ENCODE results near the gene OR6N2.

The OR6N2 gene, protein sequence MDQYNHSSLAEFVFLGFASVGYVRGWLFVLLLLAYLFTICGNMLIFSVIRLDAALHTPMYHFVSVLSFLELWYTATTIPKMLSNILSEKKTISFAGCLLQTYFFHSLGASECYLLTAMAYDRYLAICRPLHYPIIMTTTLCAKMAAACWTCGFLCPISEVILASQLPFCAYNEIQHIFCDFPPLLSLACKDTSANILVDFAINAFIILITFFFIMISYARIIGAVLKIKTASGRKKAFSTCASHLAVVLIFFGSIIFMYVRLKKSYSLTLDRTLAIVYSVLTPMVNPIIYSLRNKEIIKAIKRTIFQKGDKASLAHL

DNA sequence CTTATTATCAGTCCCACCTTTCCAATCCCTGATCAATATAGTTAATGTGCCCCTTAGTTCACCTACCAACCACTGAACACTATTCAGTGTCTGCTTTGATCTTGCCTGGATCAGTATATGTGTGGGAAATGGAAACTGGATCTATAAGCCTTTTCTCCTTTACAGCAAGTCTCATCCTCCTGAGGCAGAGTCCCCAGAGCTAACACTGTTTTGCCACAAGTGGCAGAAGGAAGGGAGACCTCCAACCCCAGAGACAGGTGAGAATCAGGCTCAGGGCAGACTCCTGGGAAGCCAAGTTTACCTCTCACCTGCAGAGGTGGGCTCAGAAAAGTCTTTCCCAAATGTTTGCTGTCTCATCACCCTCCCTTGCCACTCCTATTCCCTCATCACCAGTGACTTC, at the start of gene OR6N2:
OR6N2 (minus strand) TSS at position 101 of the 400 bp plus-strand sequence. CDS start 3,569 bp downstream, outside the sequence.
- no peak for FAIRE-seq
- no peak for DNase-seq (ENCODE audit: insufficient read length, low spot score)
- TF ChIP-seq POLR2A (IDR thresholded peaks at IDR 0.05; ENCODE audit: low read depth, low read length): no peak

DNA sequence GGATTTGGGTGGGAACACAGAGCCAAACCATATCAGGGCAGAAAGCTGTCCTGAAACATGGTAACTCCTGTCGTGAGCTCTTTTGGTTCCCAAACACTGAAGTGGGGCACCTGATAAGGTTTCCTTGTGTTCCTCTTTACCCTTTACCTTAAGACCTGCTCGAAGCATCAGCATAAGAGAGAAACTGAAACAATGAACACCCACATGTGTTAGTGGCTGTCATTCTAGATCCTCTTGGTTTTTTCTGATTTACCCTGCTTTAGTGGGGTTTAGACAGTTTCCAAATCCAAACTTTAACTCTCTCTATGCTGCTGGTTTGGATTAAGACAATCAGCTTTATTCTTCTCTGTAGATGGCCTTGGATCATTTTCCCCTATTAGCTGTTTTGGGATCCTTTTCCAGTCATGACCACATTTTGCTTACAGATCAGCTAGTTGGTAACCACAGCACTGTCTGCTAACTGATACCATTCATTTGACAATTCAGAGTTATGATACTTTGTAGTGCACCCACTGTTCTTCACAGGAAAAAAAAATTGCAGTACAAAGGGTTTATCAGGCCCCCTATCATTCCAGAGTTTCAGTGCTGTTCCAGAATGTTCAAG, 49.2 kb upstream of the OR6N2 start:
- FAIRE-seq: no peak
- no peak for DNase-seq (ENCODE audit: insufficient read length, low spot score)
- no peak for TF ChIP-seq POLR2A (IDR thresholded peaks at IDR 0.05; ENCODE audit: low read depth, low read length)

DNA sequence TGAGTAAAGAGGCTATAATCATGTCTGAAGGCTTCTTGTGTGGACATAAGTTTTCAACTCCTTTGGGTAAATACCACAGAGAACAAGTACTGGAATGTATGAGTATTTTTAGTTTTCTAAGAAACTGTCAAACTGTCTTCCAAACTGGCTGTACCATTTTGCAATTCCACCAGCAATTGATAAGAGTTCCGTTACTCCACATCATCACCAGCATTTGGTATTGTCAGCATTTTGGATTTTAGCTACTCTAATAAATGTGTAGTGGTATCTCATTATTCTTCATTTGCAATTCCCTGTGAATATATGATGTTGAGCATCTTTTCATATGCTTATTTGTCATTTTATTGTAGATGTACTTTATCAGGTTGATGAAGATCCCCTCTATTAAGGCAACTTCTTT, 40.7 kb upstream of the OR6N2 start:
- FAIRE-seq: no peak
- DNase-seq (ENCODE audit: insufficient read length, low spot score): no peak
- no peak for TF ChIP-seq POLR2A (IDR thresholded peaks at IDR 0.05; ENCODE audit: low read depth, low read length)

DNA sequence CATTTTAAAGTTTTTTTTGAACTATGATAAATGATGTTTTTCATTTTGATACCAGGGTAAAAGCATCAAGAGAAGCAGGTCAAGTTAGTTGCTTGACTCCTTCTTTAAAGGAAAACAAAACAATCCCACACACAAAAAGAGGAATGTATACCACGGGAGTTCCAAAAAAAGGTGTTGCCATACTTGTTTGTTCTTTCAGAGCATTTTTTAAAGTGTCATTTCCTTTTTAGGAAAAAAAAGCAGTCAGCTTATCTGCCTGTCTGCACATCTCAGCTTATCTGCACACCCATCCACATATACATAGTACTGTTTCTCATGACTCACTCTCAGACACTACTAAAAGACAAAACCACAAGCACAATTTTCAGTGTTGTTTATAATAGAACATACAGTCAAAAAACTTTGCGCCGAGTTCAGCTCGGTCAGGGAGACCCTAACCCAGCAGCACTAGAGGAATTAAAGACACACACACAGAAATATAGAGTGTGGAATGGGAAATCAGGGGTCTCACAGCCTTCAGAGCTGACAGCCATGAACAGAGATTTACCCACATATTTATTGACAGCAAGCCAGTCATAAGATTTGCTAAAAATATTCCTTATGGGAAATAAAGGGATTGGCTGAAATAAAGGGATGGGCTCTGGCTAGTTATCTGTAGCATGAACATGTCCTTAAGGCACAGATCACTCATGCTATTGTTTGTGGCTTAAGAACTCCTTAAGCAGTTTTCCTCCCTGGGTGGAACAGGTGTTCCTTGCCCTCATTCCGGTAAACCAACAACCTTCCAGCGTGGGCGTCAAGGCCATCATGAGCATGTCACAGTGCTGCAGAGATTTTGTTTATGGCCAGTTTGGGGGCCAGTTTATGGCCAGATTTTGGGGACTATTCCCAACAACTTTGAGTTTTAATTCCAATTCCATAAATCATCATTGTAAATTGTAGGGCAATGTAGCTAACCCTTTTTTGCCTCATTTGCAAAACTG, 38.7 kb upstream of the OR6N2 start:
- FAIRE-seq (no peak), DNase-seq (ENCODE audit: insufficient read length, low spot score) (no peak)
- no peak for TF ChIP-seq POLR2A (IDR thresholded peaks at IDR 0.05; ENCODE audit: low read depth, low read length)

DNA sequence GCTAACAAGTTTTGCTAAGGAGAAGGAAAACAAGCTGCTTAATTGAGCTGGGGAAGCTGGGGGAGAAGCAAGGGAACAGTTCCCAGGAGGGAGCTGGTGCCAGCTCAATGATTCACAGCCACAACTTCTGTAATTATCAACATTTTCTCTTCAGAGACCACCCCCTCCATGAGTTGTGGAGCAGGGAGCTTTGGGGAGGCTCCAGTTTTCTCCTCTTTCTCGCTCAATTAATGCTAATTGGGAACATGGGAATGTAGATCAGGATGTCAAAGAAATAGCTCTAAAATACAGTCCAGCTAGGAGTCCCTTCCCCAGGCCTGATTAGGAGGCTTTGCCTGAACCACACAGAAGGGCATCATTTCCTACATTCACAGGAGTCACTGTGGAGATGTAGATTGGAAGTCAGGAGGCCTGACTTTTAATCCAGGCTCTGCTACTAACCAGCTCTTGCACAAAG, 38.0 kb upstream of the OR6N2 start:
- no peak for DNase-seq (ENCODE audit: insufficient read length, low spot score)
- TF ChIP-seq POLR2A (IDR thresholded peaks at IDR 0.05; ENCODE audit: low read depth, low read length): no peak
- no peak for FAIRE-seq

DNA sequence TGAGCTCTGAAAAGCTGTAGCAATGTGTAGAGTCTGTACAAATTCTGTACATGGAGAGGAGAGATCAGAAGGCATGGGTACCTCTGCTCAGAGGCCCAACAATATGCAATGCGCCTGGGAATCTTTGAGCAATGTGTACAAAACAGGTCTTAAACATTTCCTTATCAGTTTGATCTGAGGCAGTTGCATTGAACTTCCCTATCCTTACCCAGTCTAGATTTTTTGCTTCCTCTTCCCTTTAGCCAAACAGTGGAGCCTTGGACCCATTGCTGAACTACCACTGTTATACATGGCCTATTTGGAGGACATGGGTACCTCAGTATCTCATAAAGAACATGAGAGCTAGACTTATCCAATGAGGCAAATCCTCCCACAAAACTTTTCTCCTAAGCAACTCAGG, 37.6 kb upstream of the OR6N2 start:
- no peak for TF ChIP-seq POLR2A (IDR thresholded peaks at IDR 0.05; ENCODE audit: low read depth, low read length)
- FAIRE-seq (no peak), DNase-seq (ENCODE audit: insufficient read length, low spot score) (no peak)

DNA sequence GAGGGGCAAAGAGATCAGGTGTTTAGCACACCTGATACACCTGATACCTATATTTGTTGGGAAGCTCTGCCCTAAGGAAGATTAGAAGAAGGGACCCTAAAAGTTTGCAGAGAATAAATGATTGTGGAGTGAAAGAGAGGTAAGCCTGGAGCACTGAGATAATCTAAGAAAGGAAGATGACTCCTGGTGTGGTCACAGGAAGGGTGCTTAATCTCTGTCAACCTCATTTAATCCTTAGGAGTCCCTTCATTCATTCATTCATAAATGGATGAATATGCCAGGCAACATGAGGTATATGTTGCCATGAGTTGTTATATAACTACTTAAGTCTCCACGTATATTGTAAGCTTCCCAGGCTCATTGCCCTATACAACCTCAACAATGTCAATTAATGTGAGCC, 34.0 kb upstream of the OR6N2 start:
- FAIRE-seq (no peak), DNase-seq (ENCODE audit: insufficient read length, low spot score) (no peak)
- no peak for TF ChIP-seq POLR2A (IDR thresholded peaks at IDR 0.05; ENCODE audit: low read depth, low read length)

DNA sequence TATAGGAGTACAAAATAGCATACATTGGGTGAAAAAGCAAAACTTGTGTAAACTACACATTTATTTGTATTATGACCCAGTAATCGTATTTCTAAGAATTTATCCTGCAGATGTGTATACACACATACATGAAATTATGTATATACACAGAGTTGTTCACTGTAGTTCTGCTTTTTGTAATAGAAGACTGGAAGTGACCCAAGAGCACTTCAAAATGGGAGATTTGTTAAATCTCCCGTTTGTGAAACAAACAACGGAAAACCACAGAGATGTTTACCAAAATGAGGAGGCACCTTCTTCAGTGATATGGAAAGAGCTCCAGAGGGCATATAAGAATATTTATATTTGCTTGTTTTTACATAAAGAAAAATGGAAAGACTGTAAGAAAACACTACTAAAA, 32.2 kb upstream of the OR6N2 start:
- FAIRE-seq (no peak), DNase-seq (ENCODE audit: insufficient read length, low spot score) (no peak)
- no peak for TF ChIP-seq POLR2A (IDR thresholded peaks at IDR 0.05; ENCODE audit: low read depth, low read length)

DNA sequence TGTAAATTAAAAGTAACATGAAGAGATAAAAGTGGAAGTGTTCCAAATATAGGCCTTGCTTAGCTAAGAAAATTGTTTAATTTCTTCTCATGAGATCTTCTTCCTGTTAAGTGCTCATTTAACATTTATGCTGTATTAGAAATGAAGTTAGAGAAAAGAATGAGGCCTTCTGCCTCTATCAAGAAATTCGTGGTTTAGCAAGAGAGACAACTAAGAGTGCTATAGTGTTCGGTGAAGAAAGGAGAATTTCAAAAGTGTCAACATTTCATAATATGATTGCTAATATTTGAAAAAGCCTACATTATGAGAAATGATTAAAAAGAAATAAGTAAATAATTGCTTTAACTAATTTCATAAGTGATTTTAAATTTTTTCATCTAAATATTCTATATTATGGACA, 31.3 kb upstream of the OR6N2 start:
- FAIRE-seq (no peak), DNase-seq (ENCODE audit: insufficient read length, low spot score) (no peak)
- TF ChIP-seq POLR2A (IDR thresholded peaks at IDR 0.05; ENCODE audit: low read depth, low read length): no peak

DNA sequence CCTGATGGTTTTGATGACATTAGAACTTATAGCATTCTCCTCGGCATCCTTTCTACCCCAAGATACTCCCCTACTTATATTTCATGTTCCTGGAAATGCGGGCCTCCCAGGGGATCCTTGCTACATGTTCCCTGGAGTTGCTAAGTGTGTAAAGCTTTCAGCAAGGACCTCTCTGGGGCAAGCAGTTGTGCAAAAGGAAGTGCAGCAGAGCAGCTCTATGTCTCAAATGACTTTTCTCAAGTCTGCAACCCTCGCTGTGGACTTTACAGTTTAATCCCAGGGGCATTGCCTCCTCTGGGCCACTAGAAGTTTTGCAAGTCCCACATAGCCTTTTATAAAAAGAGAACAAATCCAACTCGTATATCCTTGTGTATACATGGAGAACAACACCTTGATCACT, 29.3 kb upstream of the OR6N2 start:
- no peak for DNase-seq (ENCODE audit: insufficient read length, low spot score)
- TF ChIP-seq POLR2A (IDR thresholded peaks at IDR 0.05; ENCODE audit: low read depth, low read length): no peak
- FAIRE-seq: no peak

DNA sequence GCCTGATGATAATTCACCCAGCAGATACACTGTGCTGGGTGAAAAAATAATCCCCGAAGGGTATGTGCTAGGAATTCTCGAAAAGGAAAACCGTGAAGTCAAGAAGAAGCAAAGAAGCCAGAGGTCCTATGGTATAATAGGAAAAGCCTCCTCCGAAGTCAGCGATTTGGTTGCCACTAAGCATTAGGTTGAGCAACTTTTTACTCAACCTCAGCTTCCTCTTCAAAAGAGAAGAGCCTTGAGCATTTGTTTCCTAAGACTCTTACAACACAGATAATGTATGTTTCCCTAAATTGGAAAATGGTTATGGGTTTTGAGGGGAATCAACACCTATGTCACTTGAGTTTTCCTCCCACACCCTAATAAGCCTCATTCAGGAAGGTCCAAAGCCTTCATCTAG, 28.9 kb upstream of the OR6N2 start:
- TF ChIP-seq POLR2A (IDR thresholded peaks at IDR 0.05; ENCODE audit: low read depth, low read length): no peak
- DNase-seq (ENCODE audit: insufficient read length, low spot score) (no peak), FAIRE-seq (no peak)

DNA sequence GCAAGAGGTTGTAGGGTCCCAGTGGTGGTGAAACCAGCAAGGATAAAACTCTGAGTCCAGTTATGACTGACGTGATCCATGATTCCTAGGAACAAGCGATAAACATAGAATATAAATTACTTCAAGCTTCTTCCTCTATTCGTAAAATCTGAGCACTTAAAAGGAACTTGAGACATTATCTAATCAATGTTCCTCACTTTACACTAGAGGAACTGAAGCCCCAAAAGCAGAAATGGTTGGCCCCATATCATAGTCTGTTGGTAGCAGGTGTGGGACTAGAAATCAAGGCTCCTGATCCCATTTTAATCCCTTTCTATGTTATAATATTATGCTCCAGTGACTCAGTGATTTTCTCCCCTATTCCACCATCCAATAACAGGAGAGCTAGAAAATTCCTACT, 28.3 kb upstream of the OR6N2 start:
- TF ChIP-seq POLR2A (IDR thresholded peaks at IDR 0.05; ENCODE audit: low read depth, low read length): no peak

DNA sequence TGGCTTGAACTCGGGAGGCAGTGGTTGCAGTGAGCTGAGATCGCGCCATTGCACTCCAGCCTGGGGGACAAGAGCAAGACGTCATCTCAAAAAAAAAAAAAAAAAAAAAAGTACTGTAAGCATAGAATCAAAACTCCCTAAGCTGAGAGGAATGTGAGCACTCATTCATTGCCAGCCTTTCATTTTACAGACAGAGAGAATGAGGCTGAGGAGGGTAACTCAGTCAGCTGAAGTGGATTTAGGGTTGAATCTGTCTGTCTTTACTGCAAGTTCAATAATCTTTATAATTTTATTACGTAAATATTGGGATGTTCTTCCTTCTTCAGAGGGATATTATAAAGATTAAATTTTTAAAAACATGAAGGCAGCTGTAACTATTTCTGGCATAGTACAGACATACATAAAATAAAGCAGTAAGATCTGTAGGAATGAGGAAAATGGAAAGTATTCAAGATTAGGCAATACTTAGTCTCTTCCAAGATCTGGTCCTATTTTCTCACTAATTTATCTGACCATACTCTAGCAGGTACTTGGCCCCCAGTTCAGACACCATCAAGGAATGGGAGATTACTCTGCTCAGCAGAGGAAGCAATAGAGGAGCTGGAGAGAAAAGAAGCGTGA, 26.0 kb upstream of the OR6N2 start:
- TF ChIP-seq POLR2A (IDR thresholded peaks at IDR 0.05; ENCODE audit: low read depth, low read length): no peak
- DNase-seq (ENCODE audit: insufficient read length, low spot score) (no peak), FAIRE-seq (no peak)

More for the DNA sequence above, 28.3 kb upstream of the OR6N2 start:
- no peak for DNase-seq (ENCODE audit: insufficient read length, low spot score)
- FAIRE-seq: no peak

DNA sequence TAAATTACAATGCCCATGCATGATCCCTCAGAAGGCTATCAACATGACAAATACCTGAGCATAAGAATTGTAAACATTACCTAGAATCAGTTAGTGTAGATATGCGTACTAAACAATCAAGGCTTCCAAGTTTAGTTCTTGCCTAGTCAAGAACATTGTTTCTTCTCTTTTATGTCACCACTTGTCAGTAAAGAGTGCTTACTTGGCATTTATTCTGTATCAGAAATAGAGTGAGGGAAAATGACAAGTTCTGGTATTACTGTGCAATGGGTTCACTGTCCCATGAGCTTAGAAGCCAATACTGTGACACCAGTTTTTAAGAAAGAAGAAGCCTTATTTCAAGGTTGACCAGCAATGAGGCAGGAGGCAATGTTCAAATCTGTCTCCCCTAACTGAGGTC, 22.7 kb upstream of the OR6N2 start:
- DNase-seq (ENCODE audit: insufficient read length, low spot score): no peak
- no peak for FAIRE-seq
- TF ChIP-seq POLR2A (IDR thresholded peaks at IDR 0.05; ENCODE audit: low read depth, low read length): no peak

Data from H54 (cell line).